HCT116 (cell line): Measurements from ENCODE around the gene GAP43. TPM values are rescaled to one million over a fixed set of nuclear protein-coding genes. Genes with fewer than 3 reads are reported as not detected.

Source experiments
- ATAC-seq: fragments of 200-7000 bp; cut with Tn5 transposase; 2 replicates; pipeline ENCODE4 v1.9.1; 2020; ENCODE audit warnings: mild to moderate bottlenecking, moderate library complexity
- BruUV-seq: library from RNA; stranded (reverse); fragments of 400-500 nt; replicated peaks from 2 replicates; lab custom pipeline; 2021; lab: Mats Ljungman, UMichigan
- CTCF ChIA-PET: fragments of 300-600 bp; sonication (Branson Sonifier 250); formaldehyde crosslinking; loops from one replicate; lab custom pipeline; 2021; ENCODE audit warnings: antibody characterized with exemption; lab: Charles Lee
- POLR2A ChIA-PET: fragments of 300-600, 350-600 bp; sonication (Branson Sonifier 250); formaldehyde crosslinking; loops from one replicate; lab custom pipeline; 2021; ENCODE audit warnings: antibody characterized with exemption; lab: Charles Lee
- RAD21 ChIA-PET, 2 experiments: fragments of 300-600 bp; sonication (Branson Sonifier 250); formaldehyde crosslinking; loops; one replicate each; lab custom pipeline; 2023; ENCODE audit warnings: low total read pairs in 2 of 2; ENCODE audit not compliant: uncharacterized antibody in 2 of 2, unreplicated experiment in 2 of 2, low non-redundant PET in 1 of 2; lab: Charles Lee
- DNase-seq: peaks from one replicate; pipeline ENCODE4 v3.0.0-alpha.2; 2010; ENCODE audit warnings: low read depth, low spot score
- H2AFZ ChIP-seq: fragments of 200-600 bp; shearing (Covaris generic), sonication (generic); 2 replicates; pipeline ENCODE4 v1.6.1; 2017; ENCODE audit warnings: low read depth, mixed run types, mixed read lengths, antibody characterized with exemption, low read length; ENCODE audit not compliant: poor library complexity, severe bottlenecking
- H3K27ac ChIP-seq: 2 replicates; pipeline ENCODE4 v1.5.1; 2012; ENCODE audit warnings: low read depth, low read length
- H3K27me3 ChIP-seq: fragments of 200-600 bp; sonication (generic); 2 replicates; pipeline ENCODE4 v1.6.1; 2016; ENCODE audit warnings: mixed run types, low read length, mixed read lengths; ENCODE audit not compliant: insufficient read depth
- H3K36me3 ChIP-seq, 2 experiments: fragments of 200-500 bp in 1 of 2; fragments of 200-600 bp in 1 of 2; sonication (Bioruptor generic) in 1 of 2; sonication (generic) in 1 of 2; 2 replicates each; pipeline versions ENCODE4 v1.5.1 to v1.6.1; 2014 to 2016; ENCODE audit warnings: low read length in 2 of 2, inconsistent platforms in 1 of 2, mixed read lengths in 1 of 2, mixed run types in 1 of 2; ENCODE audit not compliant: insufficient read depth in 2 of 2, control insufficient read depth in 1 of 2
- H3K4me1 ChIP-seq, 2 experiments: fragments of 200-600 bp in 1 of 2; sonication (generic) in 1 of 2; 2 replicates each; pipeline versions ENCODE4 v1.5.1 to v1.6.1; 2012 to 2017; ENCODE audit warnings: low read length in 2 of 2, inconsistent platforms in 1 of 2, mild to moderate bottlenecking in 1 of 2, mixed read lengths in 1 of 2, mixed run types in 1 of 2, moderate library complexity in 1 of 2; ENCODE audit not compliant: insufficient read depth in 2 of 2, control insufficient read depth in 1 of 2
- H3K4me2 ChIP-seq: fragments of 200-600 bp; sonication (generic); 2 replicates; pipeline ENCODE4 v1.6.1; 2017; ENCODE audit warnings: mixed run types, low read length, mixed read lengths
- H3K4me3 ChIP-seq, 2 experiments: fragments of 200-600 bp in 1 of 2; sonication (generic) in 1 of 2; replicated peaks in 1 of 2; 2 replicates each; pipeline ENCODE4 v1.5.1; 2011 to 2016; ENCODE audit warnings: low read length in 2 of 2, control low read depth in 1 of 2, low read depth in 1 of 2, mild to moderate bottlenecking in 1 of 2, mixed read lengths in 1 of 2, mixed run types in 1 of 2
- H3K79me2 ChIP-seq: fragments of 200-600 bp; sonication (generic); 2 replicates; pipeline ENCODE4 v1.6.1; 2017; ENCODE audit warnings: mild to moderate bottlenecking, mixed run types, low read length, moderate library complexity, mixed read lengths; ENCODE audit not compliant: insufficient read depth
- H3K9ac ChIP-seq: fragments of 200-600 bp; sonication (generic); 2 replicates; pipeline ENCODE4 v1.6.1; 2016; ENCODE audit warnings: low read length, mixed read lengths
- H3K9me2 ChIP-seq: fragments of 200-600 bp; sonication (generic), shearing (Covaris generic); 2 replicates; pipeline ENCODE4 v1.6.1; 2017; ENCODE audit warnings: mixed run types, mild to moderate bottlenecking, moderate library complexity; ENCODE audit not compliant: insufficient read depth
- H3K9me3 ChIP-seq, 2 experiments: fragments of 200-500 bp in 1 of 2; fragments of 200-600 bp in 1 of 2; sonication (Bioruptor generic) in 1 of 2; sonication (generic) in 1 of 2; 2 replicates each; pipeline ENCODE4 v1.6.1; 2014 to 2017; ENCODE audit warnings: low read length in 2 of 2, mixed read lengths in 2 of 2, inconsistent platforms in 1 of 2, low read depth in 1 of 2, mild to moderate bottlenecking in 1 of 2, mixed run types in 1 of 2, moderate library complexity in 1 of 2; ENCODE audit not compliant: control insufficient read depth in 1 of 2, insufficient read depth in 1 of 2
- H4K20me1 ChIP-seq: fragments of 200-600 bp; sonication (generic), shearing (Covaris generic); 2 replicates; pipeline ENCODE4 v1.6.1; 2017; ENCODE audit warnings: mixed run types, mild to moderate bottlenecking, moderate library complexity; ENCODE audit not compliant: insufficient read depth
- CEBPB ChIP-seq: IDR thresholded peaks from 2 replicates; pipeline ENCODE4 v1.6.1; 2012; ENCODE audit warnings: low read depth
- CTCF ChIP-seq, 3 experiments: fragments of 200-600 bp in 1 of 3; sonication (generic) in 1 of 3; IDR thresholded peaks in 2 of 3; conservative IDR thresholded peaks in 1 of 3; 2 replicates each; pipeline ENCODE4 v1.5.1; 2012 to 2017; ENCODE audit warnings: low read depth in 2 of 3, low read length in 2 of 3, antibody characterized with exemption in 1 of 3, borderline replicate concordance in 1 of 3, control low read depth in 1 of 3, mild to moderate bottlenecking in 1 of 3, mixed read lengths in 1 of 3, mixed run types in 1 of 3, moderate library complexity in 1 of 3; ENCODE audit not compliant: insufficient read depth in 1 of 3
- EGR1 ChIP-seq: IDR thresholded peaks from 2 replicates; pipeline ENCODE4 v1.6.1; 2012; ENCODE audit warnings: low read depth
- ELF1 ChIP-seq: IDR thresholded peaks from 2 replicates; pipeline ENCODE4 v1.6.1; 2012; ENCODE audit warnings: low read depth, borderline replicate concordance
- FOSL1 ChIP-seq: IDR thresholded peaks from 2 replicates; pipeline ENCODE4 v1.6.1; 2012; ENCODE audit warnings: low read depth
- JUND ChIP-seq: IDR thresholded peaks from 2 replicates; pipeline ENCODE4 v1.6.1; 2012
- MAX ChIP-seq: IDR thresholded peaks from 2 replicates; pipeline ENCODE4 v1.6.1; 2012
- POLR2A ChIP-seq: IDR thresholded peaks from 2 replicates; pipeline ENCODE4 v1.7.0; 2011; ENCODE audit warnings: borderline replicate concordance; ENCODE audit not compliant: insufficient read depth, insufficient read length; ENCODE audit errors: extremely low read depth
- REST ChIP-seq: IDR thresholded peaks from 2 replicates; pipeline ENCODE4 v1.6.1; 2012; ENCODE audit warnings: low read depth
- SIN3A ChIP-seq: IDR thresholded peaks from 2 replicates; pipeline ENCODE4 v1.6.1; 2012; ENCODE audit warnings: low read depth
- SP1 ChIP-seq: IDR thresholded peaks from 2 replicates; pipeline ENCODE4 v1.6.1; 2012; ENCODE audit warnings: low read depth
- SRF ChIP-seq: IDR thresholded peaks from 2 replicates; pipeline ENCODE4 v1.6.1; 2012; ENCODE audit warnings: low read depth
- TCF7L2 ChIP-seq: IDR thresholded peaks from 2 replicates; pipeline ENCODE4 v1.7.0; 2011; ENCODE audit warnings: borderline replicate concordance, inconsistent platforms; ENCODE audit not compliant: insufficient read depth, insufficient read length; ENCODE audit errors: extremely low read depth
- YY1 ChIP-seq: IDR thresholded peaks from 2 replicates; pipeline ENCODE4 v1.6.1; 2011; ENCODE audit warnings: low read length, low read depth, moderate library complexity, mild to moderate bottlenecking; ENCODE audit not compliant: insufficient replicate concordance; ENCODE audit errors: extremely low read depth
- ZBTB33 ChIP-seq: IDR thresholded peaks from 2 replicates; pipeline ENCODE4 v1.6.1; 2011; ENCODE audit warnings: mild to moderate bottlenecking, low read length, moderate library complexity; ENCODE audit not compliant: insufficient replicate concordance; ENCODE audit errors: extremely low read depth
- ZFX ChIP-seq: fragments of 450-650 bp; IDR thresholded peaks from 2 replicates; pipeline ENCODE4 v1.6.1; 2017
- ZNF274 ChIP-seq: fragments of 200-500 bp; sonication (Bioruptor generic); IDR thresholded peaks from 2 replicates; pipeline ENCODE4 v1.6.1; 2014; ENCODE audit warnings: mild to moderate bottlenecking, low read depth, low read length, inconsistent platforms
- intact Hi-C: fragments of 100-400 bp; cut with micrococcal nuclease; formaldehyde crosslinking; loops from 2 replicates; pipeline ENCODE4 v1.10.0; 2022
- total RNA-seq: library from RNA; stranded (reverse); gene quantifications from one replicate; pipeline ENCODE4 v1.2.1, GENCODE V29; 2021; ENCODE audit not compliant: unreplicated experiment

Gene GAP43
- total RNA-seq, 1 experiment from 2014 or later: not detected

GRCh38 chr3:115630850-115631249, 7.5 kb downstream of the GAP43 start:
- POLR2A ChIA-PET: no interaction called here
- no peak for DNase-seq
- Histone ChIP-seq H3K4me1 (no peaks in the 10 kb centered on the region), H3K4me2 (no peak overlapping the region), H3K9me3 (no peaks in the 10 kb centered on the region), H3K9ac (no peak overlapping the region), H3K36me3 (no peaks in the 10 kb centered on the region)
- intact Hi-C loops: no loop called here
- TF ChIP-seq YY1 (no peak), CTCF (IDR thresholded peaks at IDR 0.05 in 2 of 3, conservative IDR thresholded peaks at IDR 0.05 in 1 of 3; ENCODE audit: borderline replicate concordance in 1 of 3, insufficient read depth in 1 of 3, low read depth in 2 of 3, low read length in 2 of 3) (no peak), MAX (no peak), JUND (no peak), SIN3A (no peak), POLR2A (no peak), SP1 (no peak), REST (no peak), CEBPB (no peak), TCF7L2 (no peak), FOSL1 (no peak), SRF (no peak), EGR1 (no peak), ZFX (no peak), ZBTB33 (no peak), ZNF274 (no peak), ELF1 (no peak)
- TF ChIP-seq, all 23 proteins: peak for 0
- Histone ChIP-seq H3K27ac (no peak overlapping the region), H3K79me2 (no peaks in the 10 kb centered on the region), H4K20me1 (no peaks in the 10 kb centered on the region), H3K9me2 (0 out of 2 replicates have a peak, but pooled peaks cover 2% of the 10 kb centered on the region), H3K27me3 (peaks cover 23% of the 10 kb centered on the region), H3K4me3 (no peak overlapping the region), H2AFZ (no peak overlapping the region)
- RAD21 ChIA-PET: no interaction called here
- CTCF ChIA-PET: no interaction called here
- BruUV-seq: no TSS peak
- no peak for ATAC-seq
